IMR-90 (cell line): ENCODE measurements around the gene ACBD3. TPM values are rescaled to one million over a fixed set of nuclear protein-coding genes. Genes with fewer than 3 reads are reported as not detected.

Experiments
- ATAC-seq: fragments of 200-7000 bp; cut with Tn5 transposase; 2 replicates; pipeline ENCODE4 v1.9.1; 2020; ENCODE audit warnings: low read depth, mild to moderate bottlenecking, moderate library complexity
- BruUV-seq: library from RNA; stranded (reverse); fragments of 400-500 nt; replicated peaks from 2 replicates; lab custom pipeline; 2021; lab: Mats Ljungman, UMichigan
- CTCF ChIA-PET: fragments of 300-600 bp; formaldehyde crosslinking; extraction: SDS; loops from one replicate; lab custom pipeline; 2021; ENCODE audit warnings: antibody characterized with exemption; lab: Yijun Ruan, JAX
- POLR2A ChIA-PET: fragments of 300-600 bp; sonication (Branson Sonifier 250); formaldehyde crosslinking; loops from one replicate; lab custom pipeline; 2022; ENCODE audit warnings: antibody characterized with exemption; ENCODE audit not compliant: unreplicated experiment; lab: Charles Lee
- DNase-seq: peaks from one replicate; pipeline ENCODE4 v3.0.0; 2013
- H2AFZ ChIP-seq: replicated peaks from 2 replicates; pipeline ENCODE3; 2013; ENCODE audit warnings: low read length, mild to moderate bottlenecking; ENCODE audit not compliant: poor library complexity
- H2AK5ac ChIP-seq: 2 replicates; pipeline ENCODE4 v1.6.1; 2013; ENCODE audit warnings: low read depth, low read length, inconsistent platforms
- H2AK9ac ChIP-seq: replicated peaks from 2 replicates; pipeline ENCODE3; 2013; ENCODE audit warnings: mild to moderate bottlenecking, low read depth, low read length, moderate library complexity; ENCODE audit not compliant: poor library complexity
- H2BK120ac ChIP-seq: 2 replicates; pipeline ENCODE4 v1.6.1; 2013; ENCODE audit warnings: low read depth, low read length, inconsistent platforms
- H2BK15ac ChIP-seq: 3 replicates; pipeline ENCODE4 v1.6.1; 2013; ENCODE audit warnings: low read depth, low read length, inconsistent platforms
- H2BK20ac ChIP-seq: 2 replicates; pipeline ENCODE4 v1.6.1; 2013; ENCODE audit warnings: low read depth, mild to moderate bottlenecking, inconsistent platforms, low read length, moderate library complexity
- H2BK5ac ChIP-seq: 2 replicates; pipeline ENCODE4 v1.6.1; 2013; ENCODE audit warnings: mild to moderate bottlenecking, low read depth, low read length, inconsistent platforms; ENCODE audit not compliant: poor library complexity, severe bottlenecking
- H3K14ac ChIP-seq: replicated peaks from 2 replicates; pipeline ENCODE4 v1.6.1; 2013; ENCODE audit warnings: low read depth, low read length, inconsistent platforms
- H3K18ac ChIP-seq: 2 replicates; pipeline ENCODE4 v1.6.1; 2013; ENCODE audit warnings: low read depth, low read length, control low read depth
- H3K23ac ChIP-seq: 2 replicates; pipeline ENCODE4 v1.6.1; 2013; ENCODE audit warnings: low read depth, low read length, inconsistent platforms
- H3K27ac ChIP-seq: 2 replicates; pipeline ENCODE4 v1.5.1; 2013; ENCODE audit warnings: mild to moderate bottlenecking, control low read depth, low read length; ENCODE audit not compliant: insufficient read depth
- H3K27me3 ChIP-seq: 2 replicates; pipeline ENCODE4 v1.6.1; 2013; ENCODE audit warnings: low read length; ENCODE audit not compliant: control insufficient read depth, insufficient read depth
- H3K36me3 ChIP-seq: 2 replicates; pipeline ENCODE4 v1.6.1; 2013; ENCODE audit warnings: low read length, mixed read lengths; ENCODE audit not compliant: control insufficient read depth, insufficient read depth
- H3K4ac ChIP-seq: 2 replicates; pipeline ENCODE4 v1.6.1; 2013; ENCODE audit warnings: low read depth, low read length, inconsistent platforms
- H3K4me1 ChIP-seq: 2 replicates; pipeline ENCODE4 v1.6.1; 2013; ENCODE audit warnings: low read length, mixed read lengths; ENCODE audit not compliant: control insufficient read depth, insufficient read depth
- H3K4me2 ChIP-seq: 2 replicates; pipeline ENCODE4 v1.6.1; 2013; ENCODE audit warnings: low read depth, mild to moderate bottlenecking, control low read depth, low read length, moderate library complexity
- H3K4me3 ChIP-seq: 2 replicates; pipeline ENCODE4 v1.5.1; 2013; ENCODE audit warnings: low read depth, mild to moderate bottlenecking, control low read depth, low read length, moderate library complexity; ENCODE audit not compliant: insufficient read depth
- H3K56ac ChIP-seq: 2 replicates; pipeline ENCODE4 v1.6.1; 2013; ENCODE audit warnings: low read length, inconsistent platforms; ENCODE audit not compliant: insufficient read depth; ENCODE audit errors: extremely low read depth
- H3K79me1 ChIP-seq, 2 experiments: 2 replicates each; pipeline ENCODE4 v1.6.1; 2013; ENCODE audit warnings: low read length in 2 of 2, inconsistent platforms in 1 of 2, low read depth in 1 of 2
- H3K9ac ChIP-seq: 2 replicates; pipeline ENCODE4 v1.6.1; 2013; ENCODE audit warnings: low read depth, low read length, control low read depth
- H3K9me1 ChIP-seq: 2 replicates; pipeline ENCODE4 v1.6.1; 2013; ENCODE audit warnings: low read length, inconsistent platforms; ENCODE audit not compliant: insufficient read depth
- H3K9me3 ChIP-seq: 2 replicates; pipeline ENCODE4 v1.6.1; 2013; ENCODE audit warnings: low read length; ENCODE audit not compliant: control insufficient read depth, insufficient read depth
- H4K20me1 ChIP-seq: 2 replicates; pipeline ENCODE4 v1.6.1; 2013; ENCODE audit warnings: low read length, inconsistent platforms; ENCODE audit not compliant: insufficient read depth
- H4K5ac ChIP-seq: 2 replicates; pipeline ENCODE4 v1.6.1; 2013; ENCODE audit warnings: mild to moderate bottlenecking, low read depth, low read length, control low read depth
- H4K8ac ChIP-seq, 2 experiments: 2 replicates each; pipeline ENCODE4 v1.6.1; 2013; ENCODE audit warnings: low read depth in 2 of 2, low read length in 2 of 2, control low read depth in 1 of 2, inconsistent platforms in 1 of 2
- H4K91ac ChIP-seq: 2 replicates; pipeline ENCODE4 v1.6.1; 2013; ENCODE audit warnings: low read depth, low read length, inconsistent platforms; ENCODE audit not compliant: insufficient read depth
- BHLHE40 ChIP-seq: fragments of 150-350 bp; IDR thresholded peaks from 2 replicates; pipeline ENCODE4 v1.6.1; 2016; ENCODE audit warnings: mild to moderate bottlenecking, low read depth, low read length
- CEBPB ChIP-seq: IDR thresholded peaks from 2 replicates; pipeline ENCODE4 v1.6.1; 2012; ENCODE audit warnings: low read depth, low read length, improper control_type of control experiment
- CTCF ChIP-seq: conservative IDR thresholded peaks from 2 replicates; pipeline ENCODE4 v1.5.1; 2012; ENCODE audit warnings: mild to moderate bottlenecking, low read depth, low read length, improper control_type of control experiment
- ELK1 ChIP-seq: fragments of 150-350 bp; IDR thresholded peaks from 2 replicates; pipeline ENCODE4 v1.6.1; 2016; ENCODE audit warnings: low read depth, mild to moderate bottlenecking, low read length, moderate library complexity, borderline replicate concordance
- MAZ ChIP-seq: IDR thresholded peaks from 2 replicates; pipeline ENCODE4 v1.6.1; 2012; ENCODE audit warnings: low read depth, mild to moderate bottlenecking, low read length, improper control_type of control experiment, moderate library complexity, borderline replicate concordance
- MXI1 ChIP-seq: IDR thresholded peaks from 2 replicates; pipeline ENCODE4 v1.6.1; 2012; ENCODE audit warnings: low read depth, mild to moderate bottlenecking, low read length, moderate library complexity, borderline replicate concordance
- NFE2L2 ChIP-seq: fragments of 150-350 bp; IDR thresholded peaks from 2 replicates; pipeline ENCODE4 v1.6.1; 2016; ENCODE audit warnings: low read depth, mild to moderate bottlenecking, low read length
- RAD21 ChIP-seq: IDR thresholded peaks from 2 replicates; pipeline ENCODE4 v1.6.1; 2012; ENCODE audit warnings: low read length, improper control_type of control experiment
- RCOR1 ChIP-seq: IDR thresholded peaks from 2 replicates; pipeline ENCODE4 v1.6.1; 2012; ENCODE audit warnings: mild to moderate bottlenecking, low read length, improper control_type of control experiment; ENCODE audit not compliant: insufficient replicate concordance
- RFX5 ChIP-seq: IDR thresholded peaks from 2 replicates; pipeline ENCODE4 v1.8.0; 2012; ENCODE audit warnings: low read depth, mild to moderate bottlenecking, low read length, moderate library complexity
- SMC3 ChIP-seq: fragments of 150-350 bp; IDR thresholded peaks from 2 replicates; pipeline ENCODE4 v1.6.1; 2016; ENCODE audit warnings: low read depth, mild to moderate bottlenecking, antibody characterized with exemption, low read length, moderate library complexity
- USF2 ChIP-seq: fragments of 150-350 bp; IDR thresholded peaks from 2 replicates; pipeline ENCODE4 v1.6.1; 2017; ENCODE audit warnings: mild to moderate bottlenecking, antibody characterized with exemption, low read length, low read depth
- whole genome bisulfite sequencing, 2 experiments: methylation state at CpG; one replicate each; pipeline versions ENCODE4 v1.1.5 to v1.1.7; 2013; ENCODE audit warnings: missing lambda C conversion rate in 2 of 2; ENCODE audit not compliant: insufficient read length in 1 of 2; ENCODE audit errors: extremely low coverage in 2 of 2; 5-methylcytosine and 5-hydroxymethylcytosine counted together
- dilution Hi-C: fragments of 300-500 bp; cut with HindIII; formaldehyde crosslinking; loops from one replicate; pipeline ENCODE4 v1.14.3; 2018; ENCODE audit warnings: low sequenced_read_pairs; ENCODE audit not compliant: unreplicated experiment
- in situ Hi-C: fragments of 300-500 bp; cut with MboI; formaldehyde crosslinking; loops from 3 replicates; pipeline ENCODE4 v1.14.3; 2019; ENCODE audit warnings: low sequenced_read_pairs, inconsistent platforms, mixed read lengths
- intact Hi-C: fragments of 100-400 bp; cut with micrococcal nuclease; formaldehyde crosslinking; loops from 2 replicates; pipeline ENCODE4 v1.10.0; 2022
- polyA plus RNA-seq, 3 experiments: library from polyadenylated mRNA; depleted of rRNA; stranded (reverse); fragments of >200 nt; gene quantifications; 2 replicates each; pipeline ENCODE4 v1.2.3, GENCODE V29; 2012; ENCODE audit warnings: low replicate concordance in 1 of 3
- total RNA-seq: library from RNA; depleted of rRNA; stranded (reverse); fragments of >200 nt; gene quantifications from 2 replicates; pipeline ENCODE4 v1.2.3, GENCODE V29; 2012

Gene ACBD3
- total and polyA plus RNA-seq, 2 of the 4 experiments (the other 2 are of a cell fraction), result 30.3 to 59.7 TPM

GRCh38 chr1:226202246-226202645 is 15.7 kb upstream of the ACBD3 start:
- no peak overlapping the region for H2BK5ac ChIP-seq
- H3K9me1 ChIP-seq, result no peaks in the 10 kb centered on the region
- no peaks in the 10 kb centered on the region for H4K20me1 ChIP-seq
- DNase-seq, result no peak
- intact Hi-C loops, result loop anchor here (10.0 kb wide), 1 partner anchor 133 kb away; no protein-coding TSS in a partner anchor
- H2AK9ac ChIP-seq, result no peak overlapping the region
- H3K27me3 ChIP-seq, result peaks cover 6% of the 10 kb centered on the region; the same call in 1 of the 2 replicates
- no peak overlapping the region for H4K91ac ChIP-seq
- H3K23ac ChIP-seq, result no peak overlapping the region
- no peak overlapping the region for H3K27ac ChIP-seq
- ATAC-seq, result no peak
- no TSS peak for BruUV-seq
- no peak overlapping the region for H4K5ac ChIP-seq
- no peak overlapping the region for H3K56ac ChIP-seq
- H3K4me3 ChIP-seq, result no peak overlapping the region
- H2AK5ac ChIP-seq, result no peak overlapping the region
- H3K36me3 ChIP-seq, result no peaks in the 10 kb centered on the region
- H2BK15ac ChIP-seq, result no peak overlapping the region
- H3K9me3 ChIP-seq, result no peaks in the 10 kb centered on the region
- dilution Hi-C loops, result no loop called here
- no peak overlapping the region for H2BK20ac ChIP-seq
- 63% methylated on average over 3 of the region's 3 CpGs; no CpG with 5 or more reads in 1 of the 2 experiments for WGBS, 2 experiments
- no peak overlapping the region for H3K9ac ChIP-seq
- H2AFZ ChIP-seq, result no peak overlapping the region
- no peak overlapping the region for H3K4me2 ChIP-seq
- H3K18ac ChIP-seq, result no peak overlapping the region
- H3K4ac ChIP-seq, result no peak overlapping the region
- ChIA-PET POLR2A (no interaction called here), CTCF (no interaction called here)
- TF ChIP-seq CEBPB (no peak), USF2 (no peak), RFX5 (no peak), SMC3 (no peak), CTCF (no peak), MXI1 (no peak), RCOR1 (no peak), ELK1 (no peak), MAZ (no peak), NFE2L2 (no peak), BHLHE40 (no peak), RAD21 (no peak)
- no peaks in the 10 kb centered on the region for H3K79me1 ChIP-seq
- in situ Hi-C loops, result no loop called here
- H2BK120ac ChIP-seq, result no peak overlapping the region
- H3K14ac ChIP-seq, result no peak overlapping the region
- H4K8ac ChIP-seq, result no peak overlapping the region
- H3K4me1 ChIP-seq, result no peaks in the 10 kb centered on the region
